ENCODE results near the gene ZNF385D. TPM values are rescaled to one million over a fixed set of nuclear protein-coding genes. Genes with fewer than 3 reads are reported as not detected.

The ZNF385D gene
- total and polyA plus RNA-seq, 3 donors from 2014 or later: 21.1 to 57.0 (median 31.4) TPM

DNA sequence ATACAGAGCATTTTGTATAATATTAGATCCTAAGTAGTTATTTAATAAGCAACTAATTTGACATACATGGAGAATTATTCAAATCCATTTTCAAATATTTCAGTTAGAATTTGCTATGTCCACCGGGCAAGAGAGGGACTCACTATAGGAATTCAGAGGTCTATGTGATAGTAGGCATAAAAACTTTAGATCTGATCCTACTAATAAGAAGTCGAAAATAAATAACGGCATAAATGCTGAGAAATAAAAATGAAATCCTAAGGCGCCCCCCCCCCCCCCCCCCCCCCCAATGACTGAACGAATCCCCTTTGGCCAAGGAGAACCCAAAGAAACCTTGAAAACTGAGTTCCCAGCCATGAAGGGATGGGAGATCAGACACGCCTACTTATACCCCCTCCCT, 80.6 kb downstream of the ZNF385D start:
- Histone ChIP-seq H3K27me3 (no peaks in the 10 kb centered on the region), H3K27ac (no peak overlapping the region), H3K9me3 (no peaks in the 10 kb centered on the region), H3K4me1 (no peaks in the 10 kb centered on the region), H3K4me3 (no peak overlapping the region), H3K36me3 (ENCODE audit: low read depth, missing control alignments) (no peaks in the 10 kb centered on the region)
- intact Hi-C loops (cut with DNase I; ENCODE audit: low total_unique reads): no loop called here
- 67 to 68% methylated on average over 6 of the region's 6 CpGs for WGBS, 2 donors
- TF ChIP-seq, protein P1, sequence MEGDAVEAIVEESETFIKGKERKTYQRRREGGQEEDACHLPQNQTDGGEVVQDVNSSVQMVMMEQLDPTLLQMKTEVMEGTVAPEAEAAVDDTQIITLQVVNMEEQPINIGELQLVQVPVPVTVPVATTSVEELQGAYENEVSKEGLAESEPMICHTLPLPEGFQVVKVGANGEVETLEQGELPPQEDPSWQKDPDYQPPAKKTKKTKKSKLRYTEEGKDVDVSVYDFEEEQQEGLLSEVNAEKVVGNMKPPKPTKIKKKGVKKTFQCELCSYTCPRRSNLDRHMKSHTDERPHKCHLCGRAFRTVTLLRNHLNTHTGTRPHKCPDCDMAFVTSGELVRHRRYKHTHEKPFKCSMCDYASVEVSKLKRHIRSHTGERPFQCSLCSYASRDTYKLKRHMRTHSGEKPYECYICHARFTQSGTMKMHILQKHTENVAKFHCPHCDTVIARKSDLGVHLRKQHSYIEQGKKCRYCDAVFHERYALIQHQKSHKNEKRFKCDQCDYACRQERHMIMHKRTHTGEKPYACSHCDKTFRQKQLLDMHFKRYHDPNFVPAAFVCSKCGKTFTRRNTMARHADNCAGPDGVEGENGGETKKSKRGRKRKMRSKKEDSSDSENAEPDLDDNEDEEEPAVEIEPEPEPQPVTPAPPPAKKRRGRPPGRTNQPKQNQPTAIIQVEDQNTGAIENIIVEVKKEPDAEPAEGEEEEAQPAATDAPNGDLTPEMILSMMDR (IDR thresholded peaks at IDR 0.05): no peak
- no peak for TF ChIP-seq POLR2A (IDR thresholded peaks at IDR 0.05)
- no peak for DNase-seq

DNA sequence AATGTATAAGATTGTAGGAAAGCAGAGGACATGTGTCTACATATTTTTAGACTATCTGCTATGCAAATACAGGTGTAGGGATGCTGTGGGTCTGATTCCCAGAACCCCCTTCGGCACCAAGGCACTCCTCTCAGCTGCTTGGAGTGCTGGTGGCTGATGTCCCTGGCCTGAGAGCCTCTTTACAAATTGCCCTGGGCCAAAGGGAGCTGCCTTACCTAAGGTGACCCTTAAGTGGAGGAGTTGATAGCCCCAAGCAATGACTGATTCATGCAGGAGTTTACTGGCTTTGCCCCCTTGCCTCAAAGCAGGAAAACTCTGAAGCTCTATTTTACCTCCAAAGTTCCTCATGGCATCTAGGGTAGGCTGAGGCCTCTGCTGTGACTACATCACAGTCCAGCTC, 83.0 kb downstream of the ZNF385D start:
- H3K36me3 ChIP-seq (ENCODE audit: low read depth, missing control alignments): no peaks in the 10 kb centered on the region
- no peak overlapping the region for H3K27ac ChIP-seq
- no peak overlapping the region for H3K4me3 ChIP-seq
- no peaks in the 10 kb centered on the region for H3K9me3 ChIP-seq
- intact Hi-C loops (cut with DNase I; ENCODE audit: low total_unique reads): no loop called here
- no peak for DNase-seq
- no peak for TF ChIP-seq POLR2A (IDR thresholded peaks at IDR 0.05)
- TF ChIP-seq, protein P1 (IDR thresholded peaks at IDR 0.05): no peak
- no peaks in the 10 kb centered on the region for H3K27me3 ChIP-seq
- 70 to 92% methylated on average over 1 of the region's 1 CpG for WGBS, 2 donors
- no peaks in the 10 kb centered on the region for H3K4me1 ChIP-seq

DNA sequence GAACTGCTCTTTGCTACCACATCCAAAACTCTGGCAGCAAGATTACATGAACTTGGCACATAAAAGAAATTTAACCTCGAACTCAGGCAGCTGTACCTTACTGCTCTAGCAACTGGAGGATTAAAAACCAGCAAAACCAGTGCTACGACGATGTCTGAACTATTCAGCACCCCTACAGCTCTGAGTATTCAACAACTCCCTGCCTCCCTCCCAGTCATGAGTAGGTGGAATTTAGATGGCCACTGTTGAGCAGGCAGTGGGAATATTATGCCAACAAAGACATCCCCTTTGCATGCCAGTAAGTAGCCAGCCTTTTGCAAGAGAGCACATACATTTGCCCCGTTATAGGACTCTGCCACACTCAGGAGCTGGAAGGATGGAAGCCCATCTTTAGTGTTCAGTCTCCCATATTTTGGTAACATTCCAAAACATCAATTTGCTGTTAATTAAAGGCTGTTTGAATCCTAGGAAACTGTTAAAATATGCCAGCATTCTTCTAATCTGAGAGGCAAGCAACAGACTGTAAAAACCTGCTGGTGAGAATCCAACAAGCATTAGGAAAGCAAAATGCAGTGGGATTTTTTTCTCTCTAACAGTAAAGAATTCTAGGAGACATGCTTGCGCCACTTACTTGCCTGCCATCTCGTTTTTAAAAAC, 85.4 kb downstream of the ZNF385D start:
- TF ChIP-seq, protein P1 (IDR thresholded peaks at IDR 0.05): no peak
- no peak for TF ChIP-seq POLR2A (IDR thresholded peaks at IDR 0.05)
- no peaks in the 10 kb centered on the region for H3K36me3 ChIP-seq (ENCODE audit: low read depth, missing control alignments)
- no peak for DNase-seq
- WGBS, 2 donors: 43 to 60% methylated on average over 5 to 6 of the region's 6 CpGs
- H3K27me3 ChIP-seq: no peaks in the 10 kb centered on the region
- no peaks in the 10 kb centered on the region for H3K4me1 ChIP-seq
- intact Hi-C loops (cut with DNase I; ENCODE audit: low total_unique reads): no loop called here
- no peak overlapping the region for H3K27ac ChIP-seq
- no peaks in the 10 kb centered on the region for H3K9me3 ChIP-seq
- no peak overlapping the region for H3K4me3 ChIP-seq

DNA sequence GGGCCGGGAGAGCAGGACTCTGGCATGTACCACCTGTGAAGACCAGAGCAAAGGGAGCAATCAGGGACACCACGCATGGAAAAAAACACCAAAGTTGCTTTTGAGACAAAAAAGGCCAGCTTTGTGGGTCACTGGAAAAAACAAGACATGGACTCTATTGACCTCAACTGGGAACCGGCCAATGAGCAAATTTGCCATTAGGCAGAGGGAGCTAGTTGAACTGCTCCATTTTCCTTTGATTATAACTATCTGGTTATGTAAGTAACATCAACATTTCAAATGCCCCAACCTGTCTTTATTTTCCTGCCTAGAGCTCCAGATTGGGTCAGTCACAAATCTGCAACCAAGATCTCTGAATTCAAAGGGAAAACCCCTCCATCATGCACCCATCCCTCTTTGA, 86.0 kb downstream of the ZNF385D start:
- intact Hi-C loops (cut with DNase I; ENCODE audit: low total_unique reads): no loop called here
- 63 to 79% methylated on average over 3 of the region's 3 CpGs for WGBS, 2 donors
- Histone ChIP-seq H3K9me3 (no peaks in the 10 kb centered on the region), H3K4me1 (no peaks in the 10 kb centered on the region), H3K27me3 (no peaks in the 10 kb centered on the region), H3K4me3 (no peak overlapping the region), H3K27ac (no peak overlapping the region), H3K36me3 (ENCODE audit: low read depth, missing control alignments) (no peaks in the 10 kb centered on the region)
- DNase-seq: no peak
- no peak for TF ChIP-seq POLR2A (IDR thresholded peaks at IDR 0.05)
- TF ChIP-seq, protein P1 (IDR thresholded peaks at IDR 0.05): no peak

GRCh38 chr3:21662403-21662802, 88.6 kb downstream of the ZNF385D start:
- Histone ChIP-seq H3K27me3 (no peaks in the 10 kb centered on the region), H3K36me3 (ENCODE audit: low read depth, missing control alignments) (no peaks in the 10 kb centered on the region), H3K9me3 (no peaks in the 10 kb centered on the region), H3K4me3 (no peak overlapping the region), H3K27ac (no peak overlapping the region), H3K4me1 (no peaks in the 10 kb centered on the region)
- no peak for TF ChIP-seq POLR2A (IDR thresholded peaks at IDR 0.05)
- TF ChIP-seq, protein P1 (IDR thresholded peaks at IDR 0.05): no peak
- intact Hi-C loops (cut with DNase I; ENCODE audit: low total_unique reads): no loop called here
- WGBS, 2 donors: 91 to 93% methylated on average over 2 of the region's 2 CpGs
- no peak for DNase-seq

Measured in testis (tissue), 3 donors.